NCI-H1930 (cell line): ENCODE measurements around the gene XPNPEP3.

Source experiments
- DNase-seq, 2 experiments: peaks; one replicate each; lab custom pipeline; 2025; lab: John Stamatoyannopoulos, UW

XPNPEP3 gene

DNA sequence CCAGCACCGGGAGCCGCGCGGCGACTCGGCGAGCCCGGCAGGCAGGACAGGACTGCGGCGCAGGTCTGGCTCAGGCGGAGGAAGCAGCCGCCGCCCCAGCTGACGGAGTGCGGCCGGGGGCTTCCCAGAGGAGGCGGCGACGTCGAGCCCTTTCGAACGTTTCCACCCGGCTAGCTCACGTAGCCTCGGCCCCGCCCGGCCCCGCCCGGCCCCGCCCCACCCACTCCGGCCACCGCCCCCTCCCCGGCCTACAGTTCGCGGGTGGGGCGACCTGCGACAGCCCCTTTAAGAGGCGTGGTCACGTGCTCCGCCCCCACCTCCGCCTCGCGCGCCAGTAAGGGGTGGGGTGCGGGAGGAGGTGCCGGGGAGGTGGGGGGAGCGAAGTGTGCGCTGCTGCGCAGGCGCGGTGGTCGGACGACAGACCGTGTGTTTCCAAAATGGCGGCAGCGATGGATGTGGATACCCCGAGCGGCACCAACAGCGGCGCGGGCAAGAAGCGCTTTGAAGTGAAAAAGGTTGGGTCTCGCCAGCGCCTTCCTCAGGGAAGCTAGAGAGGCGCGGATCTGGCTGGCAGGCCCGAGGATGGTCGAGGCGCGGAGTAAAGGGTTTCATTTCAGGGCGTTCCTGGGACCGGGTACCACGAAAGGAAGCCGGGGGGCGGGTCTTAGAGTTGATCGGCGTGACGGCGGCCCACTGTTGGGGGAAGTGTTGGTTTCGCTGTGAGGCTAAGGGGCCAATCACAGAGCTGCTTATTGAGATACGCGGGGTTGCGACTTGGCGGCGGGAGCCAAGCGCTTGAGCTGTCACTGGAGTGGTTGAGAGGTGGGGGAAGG, 94.2 kb downstream of the XPNPEP3 start, which contains the start of gene RBX1:
Gene RBX1 (plus strand): TSS at position 417 of the 833 bp plus-strand sequence. CDS start 21 bp downstream, at position 438.
- DNase-seq: peak; percentile 93 to 94

- DNase-seq: no peak
Measured at GRCh38 chr22:40951795-40952605, 95.1 kb downstream of the XPNPEP3 start.

DNA sequence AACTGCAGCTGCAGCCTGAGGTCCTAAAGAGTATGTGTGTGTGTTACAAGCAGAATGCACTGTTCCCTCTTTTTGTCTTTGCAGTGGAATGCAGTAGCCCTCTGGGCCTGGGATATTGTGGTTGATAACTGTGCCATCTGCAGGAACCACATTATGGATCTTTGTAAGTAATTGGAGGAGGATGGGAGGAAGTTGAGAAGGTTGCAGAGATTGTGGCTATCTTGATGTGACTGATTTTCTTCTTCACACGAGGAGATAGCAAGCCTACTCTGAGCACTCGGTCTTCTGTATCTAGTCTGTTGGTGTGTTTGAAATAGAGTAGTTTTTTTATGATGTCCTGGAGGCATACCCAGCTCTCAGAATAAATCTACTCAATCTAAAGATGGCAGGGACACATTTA, 96.5 kb downstream of the XPNPEP3 start:
- DNase-seq: no peak

GRCh38 chr22:40954113-40954512, 97.2 kb downstream of the XPNPEP3 start:
- no peak for DNase-seq

DNA sequence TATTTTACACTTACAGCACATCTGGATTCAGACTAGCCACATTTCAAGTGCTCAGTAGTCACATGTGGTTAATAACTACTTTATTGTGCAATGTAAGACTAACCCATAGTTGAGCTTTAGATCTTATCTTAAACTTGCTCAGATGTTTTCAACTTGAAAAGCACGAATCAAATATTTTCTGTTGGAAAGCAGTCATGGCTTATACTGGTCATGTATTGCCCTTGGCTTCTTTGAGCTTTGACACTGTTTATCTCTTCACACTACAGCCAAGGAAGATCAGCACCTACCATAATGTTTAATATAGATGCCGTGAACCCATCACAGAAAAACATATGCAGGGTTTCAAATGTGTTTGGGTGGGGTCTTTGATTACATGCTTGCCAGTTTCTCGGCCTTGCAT, 98.6 kb downstream of the XPNPEP3 start:
- no peak for DNase-seq

DNA sequence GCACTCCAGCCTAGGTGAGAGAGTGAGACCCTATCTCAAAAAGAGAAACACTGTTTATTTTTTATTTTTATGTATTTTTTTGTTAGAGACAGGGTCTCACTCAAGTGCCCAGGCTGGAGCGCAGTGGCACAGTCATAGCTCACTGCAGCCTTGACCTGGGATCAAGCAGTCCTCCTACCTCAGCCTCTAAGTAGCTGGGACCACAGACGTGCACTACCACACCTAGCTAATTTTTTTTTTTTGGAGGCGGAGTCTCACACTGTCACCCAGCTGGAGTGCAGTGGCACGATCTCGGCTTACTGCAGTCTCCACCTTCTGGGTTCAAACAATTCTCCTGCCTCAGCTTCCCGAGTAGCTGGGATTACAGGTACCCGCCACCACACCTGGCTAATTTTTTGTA, 100.7 kb downstream of the XPNPEP3 start:
- no peak for DNase-seq

GRCh38 chr22:40958299-40958698, 101.4 kb downstream of the XPNPEP3 start:
- no peak for DNase-seq

DNA sequence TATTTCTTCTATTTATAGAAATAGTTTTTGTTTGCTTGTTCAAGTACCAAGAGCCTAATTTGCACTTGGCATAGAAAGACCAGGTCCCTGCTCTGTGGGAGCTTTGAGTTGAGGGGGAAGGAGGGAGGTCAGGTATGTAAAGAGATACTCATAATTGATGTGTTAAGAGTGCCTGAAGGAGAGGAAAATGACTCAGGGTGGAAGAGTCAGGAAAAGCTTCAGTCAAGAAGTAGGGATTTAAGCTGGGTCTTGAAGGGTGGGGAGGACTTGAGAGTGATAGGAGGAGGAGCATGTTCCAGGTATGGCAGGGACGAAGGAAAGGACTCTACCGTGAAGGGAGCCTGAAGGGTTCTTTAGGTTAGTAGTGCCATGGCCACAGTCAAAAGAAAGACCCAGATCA, 103.2 kb downstream of the XPNPEP3 start:
- DNase-seq: no peak

DNA sequence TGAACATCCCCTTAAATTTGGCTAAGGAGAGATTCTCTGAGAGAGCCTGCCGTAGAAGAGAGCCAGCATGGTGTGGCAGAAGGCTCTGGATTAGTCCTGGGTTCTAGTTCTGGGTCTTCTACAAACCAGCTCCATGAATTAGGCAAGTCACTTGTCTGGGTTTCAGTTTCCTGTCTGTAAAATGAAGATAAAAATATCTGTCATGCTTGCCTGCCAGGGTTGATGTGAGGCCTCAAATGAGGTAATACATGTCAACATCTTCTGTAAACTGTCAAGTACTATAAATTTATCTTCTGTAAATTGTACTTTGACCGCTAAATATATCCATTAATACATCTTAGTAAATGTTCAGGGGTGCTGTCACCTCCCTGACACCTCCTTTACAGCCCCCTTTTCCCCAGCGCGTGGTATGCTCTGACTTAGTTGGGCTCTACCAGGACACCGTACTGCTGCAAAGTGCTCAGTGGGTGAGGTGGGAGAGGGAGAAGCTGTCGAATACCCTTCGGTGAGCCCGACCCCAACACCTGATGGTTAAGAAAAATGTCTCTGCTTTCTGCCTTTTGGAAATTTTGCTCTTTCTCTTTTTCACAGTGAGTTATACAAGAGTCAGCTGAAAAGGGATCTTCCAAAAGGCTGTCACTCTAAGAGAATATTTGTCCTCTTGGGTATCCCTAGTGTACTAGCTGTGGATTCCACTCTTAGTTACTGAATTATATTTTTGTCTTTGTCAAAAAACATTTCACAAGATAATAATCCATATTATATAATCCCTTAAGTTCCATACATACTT, 109.2 kb downstream of the XPNPEP3 start:
- no peak for DNase-seq

DNA sequence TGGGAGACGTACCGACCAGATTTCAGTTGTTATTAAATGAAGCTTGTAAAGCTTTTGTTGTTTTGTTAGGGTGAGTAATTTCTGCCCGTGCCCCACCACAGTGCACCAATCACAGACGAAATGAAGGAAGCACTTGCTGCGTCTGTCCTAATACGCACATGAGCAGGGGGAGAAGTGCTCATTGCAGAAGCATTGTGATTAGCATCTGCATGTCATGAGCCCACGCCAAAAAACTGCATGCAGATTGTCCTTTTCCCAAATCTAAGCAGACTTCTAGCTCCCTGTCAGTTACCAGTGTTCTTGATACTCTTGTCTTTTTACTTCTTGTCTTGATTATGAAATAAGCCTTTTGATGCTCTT, 109.8 kb downstream of the XPNPEP3 start:
- no peak for DNase-seq

GRCh38 chr22:40967111-40967760, 110.3 kb downstream of the XPNPEP3 start:
- DNase-seq: no peak

DNA sequence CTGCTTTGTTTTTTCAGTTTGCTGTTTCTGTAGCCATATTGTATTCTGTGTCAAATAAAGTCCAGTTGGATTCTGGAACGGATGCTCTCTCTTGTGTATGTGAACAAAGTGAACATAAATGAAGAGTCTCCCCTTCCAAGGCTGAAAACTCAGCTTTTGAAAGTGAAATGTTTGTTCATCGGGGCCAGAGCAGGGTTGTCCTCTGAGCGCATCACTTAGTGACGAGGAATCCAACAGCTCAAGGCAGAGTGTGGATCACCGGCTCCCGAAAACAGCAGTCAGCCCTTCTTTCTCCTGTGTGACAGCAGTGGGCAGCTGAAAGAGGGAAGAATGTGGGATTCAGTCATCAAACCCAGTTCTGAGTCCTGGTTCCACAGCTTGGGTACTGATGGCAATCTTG, 115.6 kb downstream of the XPNPEP3 start:
- no peak for DNase-seq

DNA sequence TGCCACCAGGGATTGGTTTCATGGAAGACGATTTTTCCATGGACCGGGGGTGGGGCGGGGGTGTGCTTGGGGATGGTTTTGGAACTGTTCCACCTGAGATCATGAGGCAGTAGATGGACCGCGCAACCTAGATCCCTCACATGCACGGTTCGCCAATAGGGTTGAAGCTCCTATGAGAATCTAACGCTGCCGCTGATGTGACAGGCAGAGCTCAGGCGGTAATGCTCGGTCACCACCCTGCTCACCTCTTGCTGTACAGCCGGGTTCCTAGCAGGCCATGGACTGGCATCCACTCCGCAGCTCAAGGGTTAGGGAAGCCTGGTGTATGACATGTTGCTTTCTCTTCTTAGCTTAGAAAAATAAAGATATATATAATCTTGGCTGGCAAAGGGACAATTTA, 116.2 kb downstream of the XPNPEP3 start:
- DNase-seq: no peak

DNA sequence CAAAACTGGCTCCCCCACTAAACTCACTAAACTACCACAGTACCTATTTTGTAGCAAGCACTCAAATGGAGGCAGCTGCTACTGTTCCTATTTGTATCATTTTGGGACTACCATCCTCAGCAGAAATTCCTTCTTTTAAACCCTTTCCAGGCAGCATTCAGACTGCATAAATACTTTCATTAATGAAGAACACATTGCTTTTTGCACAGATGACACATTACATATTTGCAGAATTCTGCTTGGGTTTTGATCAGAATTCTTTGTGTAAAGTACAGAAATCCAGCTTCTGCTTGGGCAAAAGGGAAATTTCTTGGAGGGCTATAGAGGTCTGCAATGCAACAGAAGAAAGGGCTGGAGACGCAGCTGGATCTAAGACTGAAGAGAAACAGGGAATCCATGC, 118.4 kb downstream of the XPNPEP3 start:
- no peak for DNase-seq

DNA sequence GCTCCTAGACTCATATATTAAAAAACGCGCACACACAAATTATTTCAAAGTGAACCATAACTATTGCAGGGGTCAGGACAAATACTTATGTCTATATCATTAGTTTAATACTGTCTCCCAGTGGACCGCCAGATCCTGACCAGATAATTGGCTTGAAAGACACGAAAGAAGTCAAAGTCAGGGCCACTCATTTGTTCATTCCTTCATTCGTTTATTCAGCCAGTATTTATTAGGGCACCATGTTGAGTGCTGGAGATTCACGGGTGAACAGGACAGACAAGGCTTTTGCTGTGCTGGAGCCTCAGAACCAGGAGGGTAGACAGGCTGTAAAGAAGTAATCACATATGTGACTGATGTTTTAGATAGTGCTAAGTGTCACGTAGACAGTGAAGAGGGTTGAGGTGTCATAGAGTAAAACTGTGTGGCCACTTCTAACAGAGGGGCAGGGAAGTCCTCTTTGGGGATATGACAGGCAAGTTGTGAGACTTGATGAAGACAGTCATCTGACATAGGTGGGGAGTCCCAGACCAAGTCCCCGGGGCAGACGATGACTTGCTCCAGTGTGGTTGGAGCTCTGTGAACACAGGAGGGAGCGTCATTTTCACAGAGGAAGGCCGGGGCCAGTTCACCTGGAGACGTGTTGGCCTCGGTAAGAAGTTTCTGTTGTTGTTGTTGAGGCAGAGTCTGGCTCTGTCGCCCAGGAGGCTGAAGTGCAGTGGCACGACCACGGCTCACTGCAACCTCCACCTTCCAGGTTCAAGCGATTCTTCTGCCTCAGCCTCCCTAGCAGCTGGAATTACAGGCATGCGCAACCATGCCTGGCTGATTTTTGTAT, 120.1 kb downstream of the XPNPEP3 start:
- no peak for DNase-seq

DNA sequence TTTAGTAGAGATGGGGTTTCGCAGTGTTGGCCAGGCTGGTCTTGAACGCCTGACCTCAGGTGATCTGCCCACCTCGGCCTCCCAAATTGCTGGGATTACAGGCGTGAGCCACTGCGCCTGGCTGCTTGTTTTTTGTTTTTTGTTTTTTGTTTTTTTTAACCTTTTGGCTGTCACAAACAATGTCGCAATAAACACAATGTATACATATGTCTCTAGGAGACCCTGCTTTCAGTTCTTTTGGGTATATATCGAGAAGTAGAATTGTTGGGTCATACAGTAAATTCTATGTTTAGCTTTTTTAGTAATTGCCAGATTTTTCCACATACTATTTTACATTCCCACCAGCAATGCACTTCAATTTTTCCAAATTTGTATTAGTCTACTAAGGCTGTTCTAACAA, 122.2 kb downstream of the XPNPEP3 start:
- DNase-seq: no peak

DNA sequence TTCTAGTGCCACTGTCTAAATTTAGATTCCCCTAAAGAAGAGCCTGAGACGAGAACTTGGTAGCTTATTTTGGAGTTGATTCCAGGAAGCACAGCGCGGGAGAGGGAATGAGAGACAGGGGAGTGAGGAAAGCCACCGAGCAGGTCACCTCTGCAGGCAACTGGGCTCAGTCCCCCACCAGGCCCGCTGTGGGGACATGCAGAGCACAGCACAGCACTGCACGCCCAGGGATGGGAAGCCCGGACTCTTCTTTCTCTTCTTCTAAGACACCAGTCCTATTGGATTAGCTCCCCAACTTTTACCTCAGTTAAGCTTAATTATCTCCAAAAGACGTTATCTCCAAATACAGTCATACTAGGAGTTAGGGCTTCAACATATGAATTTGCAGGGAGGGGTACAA, 122.9 kb downstream of the XPNPEP3 start:
- no peak for DNase-seq
